ENCODE data around the gene WNT7B.

DNA sequence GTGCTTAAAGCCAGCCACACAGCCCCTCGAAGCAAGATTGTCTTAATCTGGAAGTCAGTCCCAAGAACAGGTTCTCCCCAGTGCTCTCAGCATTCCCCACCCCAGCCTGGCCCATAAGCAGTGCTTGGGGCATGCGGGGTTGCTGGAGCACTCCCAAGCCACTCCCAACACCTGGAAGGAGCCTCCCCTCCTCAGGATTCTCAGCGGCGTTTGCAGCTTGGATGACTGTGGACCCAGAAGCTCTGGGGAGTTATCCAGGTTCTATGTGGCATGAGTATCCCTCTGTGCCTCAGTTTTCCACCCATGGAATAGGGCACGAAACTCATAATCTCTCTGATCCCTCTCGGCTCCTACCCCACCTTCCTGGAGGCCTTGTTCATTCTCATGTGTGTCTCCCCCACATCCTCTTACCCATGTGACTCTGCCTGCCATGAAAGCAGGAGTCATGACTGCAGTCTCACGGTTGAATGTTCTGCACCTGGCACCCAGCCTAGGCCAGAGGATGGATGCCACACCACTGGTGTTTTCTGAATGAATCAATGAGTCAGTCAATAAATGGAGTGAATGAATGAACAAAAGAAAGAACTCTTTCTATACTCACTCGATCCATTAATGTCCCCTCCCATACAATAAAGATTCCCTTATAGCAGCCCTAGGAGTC is 33.4 kb upstream of the WNT7B start:
- TF ChIP-seq, protein P1, sequence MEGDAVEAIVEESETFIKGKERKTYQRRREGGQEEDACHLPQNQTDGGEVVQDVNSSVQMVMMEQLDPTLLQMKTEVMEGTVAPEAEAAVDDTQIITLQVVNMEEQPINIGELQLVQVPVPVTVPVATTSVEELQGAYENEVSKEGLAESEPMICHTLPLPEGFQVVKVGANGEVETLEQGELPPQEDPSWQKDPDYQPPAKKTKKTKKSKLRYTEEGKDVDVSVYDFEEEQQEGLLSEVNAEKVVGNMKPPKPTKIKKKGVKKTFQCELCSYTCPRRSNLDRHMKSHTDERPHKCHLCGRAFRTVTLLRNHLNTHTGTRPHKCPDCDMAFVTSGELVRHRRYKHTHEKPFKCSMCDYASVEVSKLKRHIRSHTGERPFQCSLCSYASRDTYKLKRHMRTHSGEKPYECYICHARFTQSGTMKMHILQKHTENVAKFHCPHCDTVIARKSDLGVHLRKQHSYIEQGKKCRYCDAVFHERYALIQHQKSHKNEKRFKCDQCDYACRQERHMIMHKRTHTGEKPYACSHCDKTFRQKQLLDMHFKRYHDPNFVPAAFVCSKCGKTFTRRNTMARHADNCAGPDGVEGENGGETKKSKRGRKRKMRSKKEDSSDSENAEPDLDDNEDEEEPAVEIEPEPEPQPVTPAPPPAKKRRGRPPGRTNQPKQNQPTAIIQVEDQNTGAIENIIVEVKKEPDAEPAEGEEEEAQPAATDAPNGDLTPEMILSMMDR (IDR thresholded peaks at IDR 0.05), result no peak
- TF ChIP-seq, protein P2, sequence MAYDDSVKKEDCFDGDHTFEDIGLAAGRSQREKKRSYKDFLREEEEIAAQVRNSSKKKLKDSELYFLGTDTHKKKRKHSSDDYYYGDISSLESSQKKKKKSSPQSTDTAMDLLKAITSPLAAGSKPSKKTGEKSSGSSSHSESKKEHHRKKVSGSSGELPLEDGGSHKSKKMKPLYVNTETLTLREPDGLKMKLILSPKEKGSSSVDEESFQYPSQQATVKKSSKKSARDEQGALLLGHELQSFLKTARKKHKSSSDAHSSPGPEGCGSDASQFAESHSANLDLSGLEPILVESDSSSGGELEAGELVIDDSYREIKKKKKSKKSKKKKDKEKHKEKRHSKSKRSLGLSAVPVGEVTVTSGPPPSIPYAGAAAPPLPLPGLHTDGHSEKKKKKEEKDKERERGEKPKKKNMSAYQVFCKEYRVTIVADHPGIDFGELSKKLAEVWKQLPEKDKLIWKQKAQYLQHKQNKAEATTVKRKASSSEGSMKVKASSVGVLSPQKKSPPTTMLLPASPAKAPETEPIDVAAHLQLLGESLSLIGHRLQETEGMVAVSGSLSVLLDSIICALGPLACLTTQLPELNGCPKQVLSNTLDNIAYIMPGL (CRISPR knock-in tag; IDR thresholded peaks at IDR 0.05), result no peak
- TF ChIP-seq SP1 (CRISPR knock-in tag; conservative IDR thresholded peaks at IDR 0.05), result no peak
- TF ChIP-seq, protein P3, sequence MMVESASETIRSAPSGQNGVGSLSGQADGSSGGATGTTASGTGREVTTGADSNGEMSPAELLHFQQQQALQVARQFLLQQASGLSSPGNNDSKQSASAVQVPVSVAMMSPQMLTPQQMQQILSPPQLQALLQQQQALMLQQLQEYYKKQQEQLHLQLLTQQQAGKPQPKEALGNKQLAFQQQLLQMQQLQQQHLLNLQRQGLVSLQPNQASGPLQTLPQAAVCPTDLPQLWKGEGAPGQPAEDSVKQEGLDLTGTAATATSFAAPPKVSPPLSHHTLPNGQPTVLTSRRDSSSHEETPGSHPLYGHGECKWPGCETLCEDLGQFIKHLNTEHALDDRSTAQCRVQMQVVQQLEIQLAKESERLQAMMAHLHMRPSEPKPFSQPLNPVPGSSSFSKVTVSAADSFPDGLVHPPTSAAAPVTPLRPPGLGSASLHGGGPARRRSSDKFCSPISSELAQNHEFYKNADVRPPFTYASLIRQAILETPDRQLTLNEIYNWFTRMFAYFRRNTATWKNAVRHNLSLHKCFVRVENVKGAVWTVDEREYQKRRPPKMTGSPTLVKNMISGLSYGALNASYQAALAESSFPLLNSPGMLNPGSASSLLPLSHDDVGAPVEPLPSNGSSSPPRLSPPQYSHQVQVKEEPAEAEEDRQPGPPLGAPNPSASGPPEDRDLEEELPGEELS (CRISPR knock-in tag; IDR thresholded peaks at IDR 0.05), result no peak
